GM12891 (cell line): ENCODE data around the gene GPR153.

ENCODE experiments used
- POLR2A ChIP-seq: IDR thresholded peaks from 2 replicates; pipeline ENCODE4 v1.6.1; 2011; ENCODE audit warnings: low read depth, low read length, control low read depth
- POLR2AphosphoS5 ChIP-seq: IDR thresholded peaks from 2 replicates; pipeline ENCODE4 v1.6.1; 2011; ENCODE audit warnings: low read depth, low read length, control low read depth

- TF ChIP-seq POLR2A (no peak), POLR2AphosphoS5 (no peak)
Observed at GRCh38 chr1:6256645-6257044, 4.3 kb downstream of the GPR153 start.
